Adrenal gland (tissue), 12 donors: Measurements from ENCODE around the gene ARL4D. TPM values are rescaled to one million over a fixed set of nuclear protein-coding genes. Genes with fewer than 3 reads are reported as not detected.

Experiments used
- DNase-seq, 7 donors: peaks; one replicate each; pipeline ENCODE4 v3.0.0-alpha.2; 2019 to 2020
- H3K27ac ChIP-seq, 5 donors: fragments of 200-600 bp; sonication (generic) in 4 of 5; 1 replicate in 3 of 5; 2 replicates in 2 of 5; pipeline versions ENCODE4 v1.5.1 to v1.8.0; 2016 to 2020; ENCODE audit warnings: mild to moderate bottlenecking in 1 of 5
- H3K27me3 ChIP-seq: fragments of 200-600 bp; 2 replicates; pipeline ENCODE4 v1.8.0; 2021
- H3K36me3 ChIP-seq, 2 donors: fragments of 200-600 bp; replicated peaks in 1 of 2; 1 replicate in 1 of 2; 2 replicates in 1 of 2; pipeline versions ENCODE4 v1.5.1 to v1.8.0; 2018 to 2022
- H3K4me1 ChIP-seq, 2 donors: fragments of 200-600 bp; replicated peaks in 1 of 2; 1 replicate in 1 of 2; 2 replicates in 1 of 2; pipeline versions ENCODE4 v1.5.1 to v1.8.0; 2018 to 2021
- H3K4me3 ChIP-seq, 4 donors: fragments of 200-600 bp; sonication (generic) in 3 of 4; one replicate each; pipeline ENCODE4 v1.5.1; 2016 to 2018
- H3K9me3 ChIP-seq, 3 donors: fragments of 200-600 bp; sonication (generic) in 1 of 3; replicated peaks in 1 of 3; 1 replicate in 2 of 3; 2 replicates in 1 of 3; pipeline versions ENCODE4 v1.5.1 to v1.8.0; 2016 to 2021
- CTCF ChIP-seq, 6 experiments: fragments of 450-650 bp in 4 of 6; fragments of 200-600 bp in 2 of 6; sonication (generic) in 1 of 6; IDR thresholded peaks; 1 replicate in 5 of 6; 2 replicates in 1 of 6; pipeline versions ENCODE4 v1.5.1 to v1.8.0; 2016 to 2021; ENCODE audit warnings: antibody characterized with exemption in 6 of 6, mild to moderate bottlenecking in 2 of 6, moderate library complexity in 1 of 6
- POLR2A ChIP-seq, 2 donors: fragments of 450-650 bp; IDR thresholded peaks; one replicate each; pipeline ENCODE4 v1.6.1; 2017; ENCODE audit warnings: antibody characterized with exemption in 2 of 2, mild to moderate bottlenecking in 2 of 2, moderate library complexity in 1 of 2
- WGBS, 4 donors: extraction: QIAGEN DNeasy Blood & Tissue Kit in 2 of 4; methylation state at CpG; one replicate each; pipeline versions ENCODE4 v1.1.5 to v1.1.7; 2013 to 2017; 5-methylcytosine and 5-hydroxymethylcytosine counted together
- intact Hi-C, 2 donors: fragments of 100-400 bp; cut with DNase I; formaldehyde crosslinking; loops; one replicate each; pipeline versions ENCODE4 v1.14.1 to v1.15.0; 2022 to 2023
- polyA plus RNA-seq, 3 donors: library from polyadenylated mRNA; stranded (reverse); fragments of 200-250 nt in 2 of 3; fragments of 350-450 nt in 1 of 3; fragmentation: Illumina TruSeq in 1 of 3; extraction: RNeasy Lipid Tissue Mini Kit (QIAGEN cat#74804) in 1 of 3; gene quantifications; one replicate each; pipeline ENCODE4 v1.2.3, GENCODE V29; 2013 to 2014
- total RNA-seq, 9 donors: library from RNA; depleted of rRNA in 4 of 9; stranded (reverse); fragments of >200 nt in 4 of 9; fragments of 120-200 nt in 1 of 9; fragmentation: NEBNext Ultra II Directional in 1 of 9; extraction: Animal tissue kit (Norgen Biotek cat#: 25700) in 1 of 9; gene quantifications; one replicate each; pipeline versions ENCODE4 v1.1.0 to v1.2.4, GENCODE V29; 2013 to 2023
- donor health status: healthy with polysubstance abuse.
- donor health status: Bipolar disorder and iron deficiency.
- donor health status: DM: yes; HTN: yes; CAD: no.
- donor health status: DM: no; HTN: no; CAD: no.
- donor health status: DM: no; HTN: no; CAD: no.
- donor health status: DM: yes; HTN: yes; CAD: no.

The ARL4D gene
- total and polyA plus RNA-seq, 12 donors, result 2.4 to 9.0 (median 5.7) TPM

GRCh38 chr17:43377056-43377810 lies 21.6 kb upstream of the ARL4D start:
- no peak for TF ChIP-seq POLR2A (IDR thresholded peaks at IDR 0.05)
- TF ChIP-seq CTCF (IDR thresholded peaks at IDR 0.05), result no peak
- intact Hi-C loops, result no loop called here
- DNase-seq, result peak in 1 of 7 donors; percentile 4
- H3K27ac ChIP-seq, result no peak overlapping the region
- H3K36me3 ChIP-seq, result no peaks in the 10 kb centered on the region
- no peaks in the 10 kb centered on the region for H3K27me3 ChIP-seq
- 78 to 85% (median 82%) methylated on average over 12 of the region's 12 CpGs for WGBS, 4 donors
- H3K9me3 ChIP-seq, result no peaks in the 10 kb centered on the region
- H3K4me1 ChIP-seq, result peaks cover 0 to 4% of the 10 kb centered on the region in 2 donors
- no peak overlapping the region for H3K4me3 ChIP-seq

DNA sequence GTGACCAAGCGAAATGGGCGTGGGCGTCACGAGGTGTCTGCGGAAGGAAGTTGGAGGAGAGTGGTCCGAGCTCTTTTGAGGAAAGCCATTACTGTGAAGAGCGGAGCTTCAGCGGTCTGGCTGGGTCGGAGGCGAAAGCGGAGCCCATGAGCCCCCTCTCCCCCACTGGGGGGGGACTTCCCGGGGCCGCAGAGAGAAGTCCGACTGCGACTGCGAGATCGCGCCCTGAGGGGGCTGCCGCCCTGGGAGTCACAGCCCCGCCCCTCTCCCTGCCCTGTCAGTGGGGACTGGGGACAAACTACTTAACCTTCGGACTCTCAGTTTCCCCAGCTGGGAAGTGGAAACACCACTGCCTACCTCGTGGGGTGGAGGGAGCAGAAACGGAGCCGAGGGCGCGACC lies 20.0 kb upstream of the ARL4D start:
- Histone ChIP-seq H3K36me3 (no peaks in the 10 kb centered on the region), H3K27ac (no peak overlapping the region), H3K27me3 (no peaks in the 10 kb centered on the region), H3K4me3 (no peak overlapping the region), H3K9me3 (no peaks in the 10 kb centered on the region), H3K4me1 (peaks cover 0 to 4% of the 10 kb centered on the region in 2 donors)
- TF ChIP-seq POLR2A (IDR thresholded peaks at IDR 0.05) (no peak), CTCF (IDR thresholded peaks at IDR 0.05) (no peak)
- WGBS, 4 donors, result 91 to 94% (median 92%) methylated on average over 26 of the region's 26 CpGs
- intact Hi-C loops, result no loop called here
- no peak for DNase-seq

DNA sequence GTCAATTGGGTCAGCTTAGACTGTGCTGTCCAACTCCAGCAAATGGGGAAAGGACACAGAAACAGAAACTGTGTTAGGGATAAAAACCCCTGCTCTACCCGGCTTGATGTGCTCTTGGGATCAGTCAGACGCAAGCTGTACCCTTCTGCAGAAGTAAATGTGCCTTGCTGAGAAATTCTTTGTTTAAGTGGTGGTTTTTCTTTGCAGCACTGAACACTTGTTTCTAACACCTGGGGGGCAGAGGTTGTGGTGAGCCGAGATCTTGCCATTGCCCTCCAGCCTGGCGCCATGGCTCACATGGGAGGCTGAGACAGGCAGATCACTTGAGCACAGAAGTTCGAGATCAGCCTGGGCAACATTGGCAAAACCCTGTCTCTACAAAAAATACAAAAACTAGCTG lies 18.5 kb upstream of the ARL4D start:
- H3K4me1 ChIP-seq, result peaks cover 0 to 4% of the 10 kb centered on the region in 2 donors
- H3K9me3 ChIP-seq, result no peaks in the 10 kb centered on the region
- TF ChIP-seq CTCF (IDR thresholded peaks at IDR 0.05) (no peak), POLR2A (IDR thresholded peaks at IDR 0.05) (no peak)
- no peak overlapping the region for H3K4me3 ChIP-seq
- no peak for DNase-seq
- H3K27me3 ChIP-seq, result no peaks in the 10 kb centered on the region
- intact Hi-C loops, result no loop called here
- H3K36me3 ChIP-seq, result no peaks in the 10 kb centered on the region
- no peak overlapping the region for H3K27ac ChIP-seq
- WGBS, 4 donors, result 90 to 100% (median 97%) methylated on average over 5 of the region's 5 CpGs

GRCh38 chr17:43381204-43381603 lies 17.6 kb upstream of the ARL4D start:
- Histone ChIP-seq H3K4me3 (no peak overlapping the region), H3K4me1 (peaks cover 0 to 4% of the 10 kb centered on the region in 2 donors), H3K27ac (no peak overlapping the region), H3K9me3 (no peaks in the 10 kb centered on the region), H3K36me3 (no peaks in the 10 kb centered on the region), H3K27me3 (no peaks in the 10 kb centered on the region)
- 81 to 92% (median 86%) methylated on average over 3 of the region's 3 CpGs for WGBS, 4 donors
- DNase-seq, result no peak
- TF ChIP-seq POLR2A (IDR thresholded peaks at IDR 0.05) (no peak), CTCF (IDR thresholded peaks at IDR 0.05) (no peak)
- intact Hi-C loops, result no loop called here
